Omental fat pad (tissue), 4 donors: ENCODE results near the gene OPCML. TPM values are rescaled to one million over a fixed set of nuclear protein-coding genes. Genes with fewer than 3 reads are reported as not detected.

Experiments
- ATAC-seq: fragments of 150-250 bp; one replicate; pipeline ENCODE4 v1.9.1; 2016; ENCODE audit warnings: mild to moderate bottlenecking, moderate library complexity; ENCODE audit not compliant: low FRiP score
- DNase-seq: peaks from one replicate; pipeline ENCODE4 v3.0.0-alpha.2; 2019; ENCODE audit warnings: low spot score
- CTCF ChIP-seq, 3 donors: fragments of 450-650 bp; IDR thresholded peaks; one replicate each; pipeline ENCODE4 v1.5.1; 2016 to 2017; ENCODE audit warnings: antibody characterized with exemption in 3 of 3, mild to moderate bottlenecking in 3 of 3, moderate library complexity in 2 of 3
- total RNA-seq, 4 donors: library from RNA; depleted of rRNA; stranded (reverse); fragments of >200 nt; gene quantifications; one replicate each; pipeline ENCODE4 v1.1.0, GENCODE V29; 2016

The OPCML gene
- total RNA-seq, 4 donors from 2014 or later, result 0.32 TPM; not detected in 3

- DNase-seq, result no peak
- ATAC-seq, result no peak
- no peak for TF ChIP-seq CTCF (IDR thresholded peaks at IDR 0.05)
Measured at GRCh38 chr11:133506551-133507094, 25.7 kb downstream of the OPCML start.

- DNase-seq, result no peak
- no peak for ATAC-seq
- no peak for TF ChIP-seq CTCF (IDR thresholded peaks at IDR 0.05)
Measured at GRCh38 chr11:133506023-133506422, 26.3 kb downstream of the OPCML start.

GRCh38 chr11:133504906-133505305 lies 27.4 kb downstream of the OPCML start:
- ATAC-seq (no peak), DNase-seq (no peak)
- TF ChIP-seq CTCF (IDR thresholded peaks at IDR 0.05), result no peak

- no peak for ATAC-seq
- TF ChIP-seq CTCF (IDR thresholded peaks at IDR 0.05), result no peak
- no peak for DNase-seq
Measured at GRCh38 chr11:133503776-133504175, 28.5 kb downstream of the OPCML start.

- DNase-seq, result no peak
- TF ChIP-seq CTCF (IDR thresholded peaks at IDR 0.05), result no peak
- no peak for ATAC-seq
Measured at GRCh38 chr11:133503236-133503635, 29.1 kb downstream of the OPCML start.

- no peak for ATAC-seq
- no peak for TF ChIP-seq CTCF (IDR thresholded peaks at IDR 0.05)
- no peak for DNase-seq
Measured at GRCh38 chr11:133501643-133502539, 30.4 kb downstream of the OPCML start.

- no peak for TF ChIP-seq CTCF (IDR thresholded peaks at IDR 0.05)
- DNase-seq, result no peak
- no peak for ATAC-seq
Measured at GRCh38 chr11:133500936-133501335, 31.4 kb downstream of the OPCML start.
